Hematopoietic multipotent progenitor cell (in vitro differentiated cells): ENCODE data around the gene ENOX1. TPM values are rescaled to one million over a fixed set of nuclear protein-coding genes. Genes with fewer than 3 reads are reported as not detected.
A peak's percentile ranks its signal among the peaks of the same experiment; 100 is the strongest.

ENCODE experiments used
- DNase-seq, 3 donors: peaks; one replicate each; pipeline ENCODE4 v3.0.0-alpha.2; 2011 to 2015; ENCODE audit warnings: low read depth in 2 of 3, low spot score in 2 of 3
- total RNA-seq: library from RNA; depleted of rRNA; stranded (reverse); fragments of >200 nt; gene quantifications from one replicate; pipeline ENCODE4 v1.2.3, GENCODE V29; 2012

The ENOX1 gene
- total RNA-seq, 1 donor, result 0.54 TPM

GRCh38 chr13:43269037-43269481 lies 517.7 kb downstream of the ENOX1 start:
- DNase-seq, result no peak

DNA sequence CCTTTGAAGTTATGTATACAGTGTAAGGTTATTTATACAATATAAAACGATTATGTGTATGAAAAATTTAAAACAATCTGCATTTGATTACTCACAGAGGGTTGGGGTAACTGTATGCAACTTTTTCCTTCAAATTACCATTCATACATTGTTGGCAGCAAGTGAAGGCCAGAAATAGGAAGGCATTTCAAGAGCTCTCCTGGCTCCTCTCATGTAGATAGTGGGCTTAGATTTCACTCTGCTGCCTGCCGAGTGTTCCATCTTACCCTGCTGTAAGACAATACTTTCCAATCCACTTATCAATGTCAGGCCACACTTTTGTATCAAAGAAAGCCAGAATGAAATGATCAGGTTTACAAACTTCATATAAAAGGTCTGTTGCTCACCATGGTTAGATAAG lies 518.1 kb downstream of the ENOX1 start:
- no peak for DNase-seq

DNA sequence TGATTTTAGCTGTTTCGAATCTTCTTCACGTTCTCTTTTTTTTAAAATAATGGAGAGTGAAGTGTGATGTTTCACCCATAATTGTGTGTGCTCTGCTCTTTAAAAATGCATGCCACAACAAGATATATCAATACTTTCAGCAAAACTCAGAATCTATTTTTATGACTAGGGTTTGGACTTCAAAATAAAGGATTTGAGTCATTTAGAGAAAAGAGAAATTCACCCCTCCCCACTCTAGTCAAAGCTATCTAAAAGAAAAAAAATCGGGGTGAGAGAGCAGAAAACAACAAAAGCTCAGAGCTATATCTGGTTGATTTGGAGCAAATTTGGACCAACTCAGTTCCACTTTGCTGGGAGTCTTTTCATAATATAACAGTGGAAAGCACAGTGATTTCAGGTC lies 518.9 kb downstream of the ENOX1 start:
- DNase-seq, result no peak

DNA sequence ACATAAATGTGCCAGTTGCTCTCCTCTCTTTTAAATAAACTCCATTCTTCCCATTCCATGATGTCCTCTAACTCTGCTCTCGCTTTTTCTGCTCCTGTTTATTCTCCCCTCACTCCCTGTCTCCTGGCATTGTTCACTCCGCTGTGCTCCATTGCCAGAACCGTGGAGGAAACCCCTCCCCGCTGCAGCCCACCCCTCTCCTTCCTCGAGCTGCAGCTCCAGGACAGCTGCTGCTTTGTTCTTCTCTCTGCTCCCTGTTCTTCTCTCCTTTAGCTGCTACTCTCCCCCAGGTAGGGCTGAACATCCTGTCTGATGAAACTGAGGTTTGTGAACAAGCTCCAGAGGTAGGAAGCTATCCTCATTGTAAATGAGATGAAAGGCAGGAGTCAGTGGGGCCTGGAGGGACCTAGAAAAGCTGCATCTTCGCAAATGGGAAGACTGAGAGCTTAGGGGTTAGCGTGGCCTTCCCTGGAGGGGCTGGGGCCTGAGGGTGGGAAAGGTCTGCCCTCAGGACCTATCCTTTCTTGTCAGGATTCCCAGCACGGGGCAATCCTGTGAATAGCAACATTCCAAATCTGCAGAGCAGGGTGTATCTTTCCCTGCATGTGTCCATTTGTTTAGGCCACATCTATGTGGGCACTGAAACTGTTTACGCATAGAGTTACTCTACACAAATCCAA lies 519.7 kb downstream of the ENOX1 start:
- no peak for DNase-seq

DNA sequence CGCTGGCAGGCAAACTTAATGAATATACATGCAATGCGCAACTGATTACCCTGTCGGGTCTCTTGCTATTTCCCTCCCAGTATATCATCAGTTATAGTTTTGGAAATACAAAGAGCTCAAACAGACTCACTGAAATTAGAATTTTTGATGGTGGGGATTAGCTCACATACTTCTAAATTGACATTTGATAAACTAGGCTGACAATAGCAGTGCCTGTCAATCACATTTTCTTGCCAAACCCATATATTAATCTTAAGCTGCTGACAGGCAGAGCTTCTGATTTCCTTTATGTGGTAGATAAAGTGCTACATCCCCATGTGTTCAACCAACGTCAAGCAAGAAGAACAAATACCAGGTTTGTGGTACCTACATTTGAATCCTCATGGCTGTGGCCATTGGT lies 521.7 kb downstream of the ENOX1 start:
- no peak for DNase-seq

GRCh38 chr13:43264458-43264857 lies 522.3 kb downstream of the ENOX1 start:
- no peak for DNase-seq

- no peak for DNase-seq
Measured at GRCh38 chr13:43263047-43263446, 523.7 kb downstream of the ENOX1 start.

DNA sequence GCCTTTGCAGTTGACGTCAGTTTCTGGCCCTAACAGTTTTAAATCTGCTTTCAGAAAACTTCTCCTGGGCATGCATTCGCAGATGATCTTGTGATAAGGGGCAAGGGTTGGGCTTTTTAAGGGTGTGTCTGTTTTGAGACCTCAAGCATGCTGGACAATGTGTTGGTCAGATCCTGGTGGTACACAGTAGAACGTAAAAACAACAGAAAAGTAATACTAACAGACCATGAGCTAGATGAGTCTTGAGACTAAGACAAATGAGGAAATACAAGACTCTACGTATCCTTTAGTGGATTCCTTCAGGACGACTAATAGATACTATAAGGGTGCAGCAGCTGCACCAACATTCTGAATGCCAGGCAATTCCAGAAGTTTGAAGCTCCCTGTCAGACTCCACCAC lies 525.8 kb downstream of the ENOX1 start:
- no peak for DNase-seq

DNA sequence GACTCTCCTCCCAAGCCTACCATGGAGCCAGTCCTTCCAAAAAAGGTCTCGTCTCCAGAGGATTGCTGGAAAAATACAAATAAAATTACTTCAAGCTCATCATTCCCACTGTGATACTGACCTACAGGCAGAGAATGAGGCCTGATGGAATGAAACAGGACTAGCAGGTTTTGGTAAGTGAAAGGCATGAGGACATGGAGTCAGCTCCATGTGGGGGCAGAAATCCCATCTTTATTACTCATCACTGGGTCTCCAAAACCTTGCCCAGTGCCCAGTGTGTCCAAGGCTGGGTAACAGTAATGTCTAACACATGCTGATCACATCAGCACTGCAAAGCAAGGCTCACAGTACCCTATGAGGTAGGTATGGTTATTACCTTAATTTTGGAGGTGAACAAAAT lies 528.0 kb downstream of the ENOX1 start:
- DNase-seq, result no peak

DNA sequence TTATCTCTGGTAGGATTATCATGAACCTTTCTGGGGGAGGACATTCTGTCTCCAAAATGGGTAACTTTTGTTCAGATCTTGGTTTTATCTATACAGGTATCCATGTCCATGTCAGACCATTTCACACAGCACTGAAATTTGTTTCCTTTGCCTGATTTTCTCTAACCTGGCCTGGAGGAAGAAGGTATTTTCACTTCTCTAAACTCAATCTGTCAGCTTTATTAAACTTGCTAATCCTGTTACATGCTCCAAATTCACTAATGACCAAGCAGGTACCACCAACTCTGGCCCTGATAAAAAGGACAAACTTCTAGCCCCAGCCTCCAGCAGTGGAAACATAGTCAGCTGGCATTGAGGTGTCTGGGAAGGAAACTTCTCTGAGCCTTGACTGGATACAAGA lies 529.0 kb downstream of the ENOX1 start:
- DNase-seq, result no peak

DNA sequence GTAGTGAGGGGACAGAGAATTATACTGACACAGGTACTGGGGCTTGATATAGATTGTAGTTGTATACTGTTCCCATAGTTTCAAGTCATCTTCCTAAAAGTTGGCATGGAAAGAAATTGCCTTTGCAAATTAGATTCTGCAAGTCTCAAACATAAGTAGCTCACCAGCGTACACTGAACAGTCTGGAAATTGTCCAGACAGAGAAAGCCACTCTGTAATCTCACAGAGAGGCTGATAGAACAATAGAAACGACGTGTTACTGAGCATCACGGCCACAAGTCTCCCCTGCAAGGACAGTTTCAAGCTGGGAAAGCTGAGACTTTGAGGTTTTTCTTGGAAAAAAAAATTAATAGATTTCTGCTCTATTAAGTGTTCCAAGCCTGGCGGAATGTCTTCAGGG lies 534.8 kb downstream of the ENOX1 start:
- no peak for DNase-seq

DNA sequence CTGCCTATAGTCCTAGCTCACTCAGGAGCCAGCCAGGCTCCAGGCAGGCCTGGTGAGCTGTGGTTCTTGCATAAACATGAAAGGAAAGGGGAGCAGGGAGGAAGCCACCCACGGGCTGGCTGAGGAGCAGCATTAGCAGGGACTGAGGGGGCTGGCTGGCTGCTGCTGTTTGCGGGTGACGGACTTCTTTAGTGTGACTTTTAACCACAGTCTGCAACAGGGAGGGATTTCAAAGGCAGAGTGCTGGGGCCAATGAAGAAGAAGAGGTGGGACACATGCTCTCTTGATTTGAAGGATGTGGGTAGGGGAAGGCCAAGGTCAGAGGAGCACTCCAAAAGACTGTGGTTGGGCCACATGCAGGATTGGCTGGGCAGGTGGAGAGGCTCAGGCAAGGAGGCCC lies 540.4 kb downstream of the ENOX1 start:
- no peak for DNase-seq

DNA sequence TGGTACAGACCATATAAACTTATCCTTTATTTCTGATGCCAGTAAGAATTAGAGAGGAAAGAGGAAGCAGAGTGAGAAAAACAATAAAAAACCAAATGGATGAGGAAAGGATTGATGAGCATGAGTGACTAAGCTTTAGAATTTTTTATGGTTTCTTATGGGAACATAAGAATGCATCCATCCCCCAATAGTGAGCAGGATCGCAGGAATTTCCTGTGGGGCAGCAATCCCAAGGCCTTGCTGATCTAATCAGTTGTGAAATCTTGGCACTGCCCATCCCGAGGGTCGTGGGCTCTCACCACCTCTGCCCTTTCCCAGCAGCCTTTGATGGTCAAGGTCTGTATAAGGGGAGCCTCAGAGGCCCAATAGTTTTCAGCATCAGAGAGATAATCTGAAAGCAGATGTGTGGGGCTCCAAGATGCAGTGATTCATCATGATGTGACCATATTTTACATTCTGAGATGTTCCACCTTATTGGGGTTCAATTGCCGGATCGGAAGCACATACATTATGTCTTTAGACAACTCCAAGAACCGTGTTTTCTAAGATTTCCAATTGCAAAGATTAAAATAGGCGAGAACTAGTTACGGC lies 541.3 kb downstream of the ENOX1 start:
- no peak for DNase-seq

- DNase-seq, result peak in 1 of 3 donors; percentile 38
Measured at GRCh38 chr13:43244481-43244880, 542.3 kb downstream of the ENOX1 start.

DNA sequence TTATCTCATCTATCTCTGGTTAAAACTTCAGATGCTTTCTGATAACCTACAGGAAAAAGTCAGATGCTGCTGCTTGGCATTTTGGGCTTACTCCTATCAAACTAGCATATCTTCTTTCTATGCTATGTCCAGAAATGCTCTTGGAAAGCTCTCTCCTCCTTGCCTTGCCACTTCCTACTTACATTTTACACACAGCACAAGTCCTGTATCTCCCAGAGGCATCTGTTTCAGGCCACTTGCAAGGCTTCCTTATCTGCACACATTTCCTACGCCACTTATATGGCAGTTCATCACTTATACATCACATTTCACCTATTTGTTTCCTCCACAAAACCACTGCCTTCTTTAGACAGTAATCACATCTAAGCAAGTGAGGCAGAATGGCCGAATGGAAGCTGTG lies 543.1 kb downstream of the ENOX1 start:
- DNase-seq, result peak in 2 of 3 donors; percentile 31 to 79

DNA sequence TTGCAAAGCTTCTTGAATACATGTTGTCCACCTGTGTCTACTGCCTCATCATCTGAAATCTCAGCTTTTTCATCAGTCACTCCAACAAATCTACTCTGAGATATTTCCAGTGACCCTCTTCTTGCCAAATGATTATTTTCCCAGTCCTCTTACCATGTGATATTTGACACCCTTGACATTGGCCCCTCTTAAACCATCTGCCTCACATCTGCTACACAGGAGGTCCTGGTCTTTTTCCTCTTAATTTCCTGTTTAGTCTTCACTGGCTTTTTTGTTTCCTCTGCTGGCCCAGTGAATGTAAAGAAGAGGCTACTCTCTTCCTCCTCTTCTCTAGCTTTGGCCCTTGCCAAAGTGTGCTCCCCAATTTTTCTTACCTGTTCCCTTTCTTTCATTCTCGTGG lies 544.7 kb downstream of the ENOX1 start:
- no peak for DNase-seq

DNA sequence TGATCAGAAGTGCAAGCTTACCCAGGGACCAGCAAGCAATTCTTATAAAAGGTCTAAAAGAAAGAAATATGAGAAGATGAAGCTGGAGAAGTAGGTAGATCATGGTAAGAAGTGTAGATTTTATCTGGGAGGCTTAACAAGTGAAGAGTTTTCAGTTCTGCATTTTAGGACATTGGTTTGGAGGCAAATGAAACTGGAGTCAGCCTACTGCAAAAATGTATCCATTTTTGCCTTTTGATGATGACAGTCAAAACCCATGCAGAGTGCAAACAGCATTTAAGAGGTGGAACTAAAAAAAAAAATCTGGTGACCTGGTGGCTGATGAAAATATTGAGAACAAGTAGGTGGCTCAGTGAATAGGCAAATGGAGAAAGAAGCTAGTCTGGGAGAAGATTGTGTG lies 546.5 kb downstream of the ENOX1 start:
- peak in 1 of 3 donors; percentile 19 for DNase-seq

DNA sequence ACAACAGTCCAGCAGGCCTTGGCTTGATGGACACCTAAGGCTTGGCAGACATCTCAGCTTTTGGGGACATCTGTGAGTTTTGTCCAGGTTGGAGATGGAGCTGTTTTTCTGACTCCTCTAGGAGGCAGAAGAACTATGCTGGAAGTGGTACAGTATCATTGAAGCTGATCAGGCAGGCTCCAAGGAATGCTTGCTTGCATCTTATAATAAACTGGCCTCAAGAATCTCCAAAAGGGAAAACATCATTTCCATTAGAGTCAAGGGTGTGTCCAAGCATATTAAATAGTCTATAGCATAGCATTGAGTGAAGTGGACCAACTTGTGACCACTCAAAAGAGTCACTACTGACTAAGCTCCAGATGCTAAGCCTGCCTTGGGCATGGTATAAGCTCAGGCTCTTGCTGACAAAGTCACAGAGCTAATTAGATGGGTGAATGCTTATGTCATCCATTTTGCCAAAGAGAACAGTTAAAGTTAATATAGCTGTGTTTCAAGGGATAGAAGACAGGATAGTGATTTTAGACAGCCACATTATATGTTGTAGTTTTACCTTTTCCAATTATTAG lies 547.4 kb downstream of the ENOX1 start:
- no peak for DNase-seq

DNA sequence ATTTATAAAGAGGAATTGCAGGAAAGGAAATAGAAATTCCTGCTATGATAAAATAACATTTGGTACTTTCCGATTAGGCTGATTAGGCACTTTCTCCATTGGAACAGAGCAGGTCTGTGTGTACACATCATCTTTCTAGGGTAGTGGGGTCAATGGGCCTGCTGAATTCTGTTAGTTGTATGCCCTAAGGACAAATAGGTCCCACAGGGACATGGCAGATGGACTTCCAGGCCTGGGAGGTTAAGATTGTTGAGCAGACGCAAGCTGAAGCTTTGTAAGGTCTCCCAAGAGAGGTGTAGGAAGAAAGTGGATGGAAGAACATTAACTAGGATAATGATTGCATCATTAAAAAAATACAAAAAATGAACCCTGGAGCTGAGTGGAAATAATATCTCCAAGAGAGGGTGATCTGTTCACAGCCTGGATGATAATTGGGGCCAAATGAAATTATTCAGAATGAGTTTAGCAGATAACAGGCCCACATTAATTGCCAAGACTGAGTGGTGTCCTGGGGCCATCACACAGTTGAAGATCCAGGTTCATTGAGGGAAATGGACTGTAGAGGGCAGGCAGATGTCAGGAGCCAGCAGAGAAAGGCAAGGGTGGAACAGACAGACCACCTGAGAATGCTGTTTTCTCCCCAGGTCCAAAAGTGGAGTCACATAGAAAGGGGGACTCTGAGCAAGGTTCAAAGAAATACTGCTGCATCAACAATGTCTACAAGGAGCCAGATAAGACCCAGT lies 548.3 kb downstream of the ENOX1 start:
- DNase-seq, result no peak

- no peak for DNase-seq
Measured at GRCh38 chr13:43237616-43238015, 549.2 kb downstream of the ENOX1 start.

DNA sequence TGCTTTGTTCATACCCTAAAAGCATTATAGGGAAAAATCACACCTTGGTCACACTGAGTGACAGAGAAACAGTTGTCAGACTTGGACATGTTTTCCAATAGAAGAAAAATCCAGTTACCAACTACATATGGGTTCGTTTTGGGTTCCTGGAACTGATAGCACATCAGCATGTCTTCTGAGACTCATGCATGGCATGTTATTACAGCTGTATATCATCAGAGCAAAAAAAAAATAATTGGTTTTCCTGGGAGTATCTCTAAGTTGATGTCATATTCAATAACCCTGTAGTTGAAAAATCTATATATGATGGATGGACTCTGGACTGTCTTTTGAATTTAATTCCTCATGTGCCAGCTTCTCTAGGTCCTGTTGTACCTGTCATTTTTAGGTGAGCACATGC lies 551.7 kb downstream of the ENOX1 start:
- DNase-seq, result no peak

DNA sequence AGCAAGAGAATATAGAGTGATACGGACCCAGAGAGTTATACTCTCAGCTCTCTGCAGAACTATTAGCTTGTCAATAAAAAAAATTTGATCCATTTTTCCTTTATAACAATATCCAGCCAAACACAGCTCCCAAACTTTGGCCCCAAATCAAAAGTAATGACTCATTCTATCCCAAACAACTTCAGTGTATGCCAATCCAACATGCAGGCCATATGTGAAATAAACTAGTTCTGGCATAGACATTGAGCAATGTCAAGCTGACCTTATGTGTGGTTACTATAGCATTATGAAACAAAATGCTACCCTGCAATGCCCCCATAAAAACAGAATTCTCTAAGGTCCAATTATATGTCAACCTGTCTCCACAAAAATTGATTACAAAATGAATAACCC lies 553.9 kb downstream of the ENOX1 start:
- DNase-seq, result no peak
